Kidney glomerular epithelial cell (primary cell): ENCODE results near the gene CRYBB3.
"Not testable (repeated sequence)": the region's sequence is repeated elsewhere in the genome, so short reads cannot be mapped to it uniquely, and the experiment has no call there.

Experiments
- DNase-seq: peaks from one replicate; lab custom pipeline; 2025; lab: John Stamatoyannopoulos, UW

Gene CRYBB3

GRCh38 chr22:25207553-25208157, 8.0 kb downstream of the CRYBB3 start:
- DNase-seq: no peak

GRCh38 chr22:25208328-25208727, 8.7 kb downstream of the CRYBB3 start:
- DNase-seq: no peak

GRCh38 chr22:25208743-25209505, 9.3 kb downstream of the CRYBB3 start:
- DNase-seq: no peak

DNA sequence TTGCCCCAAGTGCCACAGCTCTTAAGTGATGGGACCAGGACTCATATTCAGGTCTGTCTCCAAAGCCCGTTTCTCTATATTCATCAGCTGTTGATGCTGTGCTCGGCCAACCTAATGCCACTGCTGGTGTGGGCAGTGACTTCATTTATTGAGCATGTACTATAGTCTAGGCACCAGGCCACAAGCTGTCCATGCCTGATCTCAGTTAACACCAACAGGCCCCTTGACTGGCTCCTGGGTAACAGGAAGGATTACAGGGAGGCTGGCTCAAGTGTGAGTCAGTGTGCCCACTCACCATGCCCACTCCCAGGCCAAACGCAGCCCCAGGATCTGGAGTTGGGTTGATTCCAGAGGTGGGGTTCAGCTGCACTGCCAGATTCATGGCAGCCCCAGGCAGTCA, 11.1 kb downstream of the CRYBB3 start:
- no peak for DNase-seq

GRCh38 chr22:25212337-25212736, 12.7 kb downstream of the CRYBB3 start:
- DNase-seq: no peak

DNA sequence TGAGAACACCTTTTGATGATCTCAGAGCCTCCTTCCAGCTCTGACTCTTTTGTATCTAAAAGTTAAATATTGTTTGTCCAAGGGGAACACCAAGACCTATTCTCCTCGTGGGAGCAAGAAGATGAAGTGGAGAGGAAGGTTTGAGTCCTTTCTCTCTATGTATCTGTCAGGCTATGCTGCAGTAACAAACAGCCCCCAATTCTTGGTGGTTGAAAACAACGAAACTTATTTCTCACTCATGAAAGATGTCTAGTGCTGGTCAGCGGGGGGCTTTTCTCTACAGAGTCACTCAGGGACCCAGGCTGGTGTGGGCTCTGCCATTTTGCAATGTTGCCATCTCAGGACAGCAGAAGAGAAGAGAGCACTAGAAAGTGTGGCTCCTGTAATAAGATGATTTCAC, 13.6 kb downstream of the CRYBB3 start:
- DNase-seq: no peak

DNA sequence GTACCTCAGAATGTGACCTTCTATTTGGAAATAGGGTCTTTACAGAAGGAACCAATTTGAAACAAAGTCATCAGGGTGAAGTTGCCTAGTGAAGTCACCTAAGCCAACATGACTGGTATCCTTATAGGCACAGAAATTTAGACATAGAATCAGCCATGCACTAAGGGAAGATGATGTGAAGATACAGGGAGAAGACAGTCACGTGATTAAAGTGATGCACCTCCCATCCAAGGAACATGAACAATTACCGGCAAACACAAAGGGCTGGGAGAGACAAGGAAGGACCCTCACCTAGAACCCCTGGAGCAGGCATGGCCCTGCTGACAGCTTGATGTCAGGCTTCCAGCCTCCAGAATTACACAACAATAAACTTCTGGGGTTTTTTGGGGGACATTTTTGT, 16.6 kb downstream of the CRYBB3 start:
- no peak for DNase-seq

DNA sequence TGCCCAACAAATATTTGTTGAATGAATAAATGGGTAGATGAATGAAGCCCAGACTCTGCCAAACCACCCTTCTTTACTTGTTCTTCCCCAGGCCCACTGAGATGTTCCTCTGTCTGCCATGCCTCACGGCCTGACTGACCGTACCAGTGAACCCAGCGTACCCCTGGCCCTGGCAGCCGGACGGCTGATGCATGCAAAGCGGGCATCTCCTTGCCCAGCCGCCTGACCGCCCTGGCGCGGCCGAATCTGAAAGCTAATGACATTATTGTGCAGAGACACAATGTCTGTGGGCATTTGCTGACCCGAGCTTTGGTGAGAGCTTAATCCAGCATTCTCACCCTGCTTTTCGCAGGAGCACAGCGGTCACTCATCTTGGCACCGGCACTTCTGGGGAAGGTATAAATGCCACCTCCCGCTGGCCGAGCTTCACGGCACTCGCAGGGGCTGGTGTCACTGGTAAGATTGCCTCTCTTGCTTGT, 19.6 kb downstream of the CRYBB3 start, which contains the start of gene CRYBB2:
Gene CRYBB2, plus strand, starts transcription at position 429 of the 479 bp plus-strand sequence. CDS start 1,791 bp downstream, outside the sequence.
- DNase-seq: no peak

GRCh38 chr22:25219948-25220442, 20.3 kb downstream of the CRYBB3 start:
- DNase-seq: no peak

DNA sequence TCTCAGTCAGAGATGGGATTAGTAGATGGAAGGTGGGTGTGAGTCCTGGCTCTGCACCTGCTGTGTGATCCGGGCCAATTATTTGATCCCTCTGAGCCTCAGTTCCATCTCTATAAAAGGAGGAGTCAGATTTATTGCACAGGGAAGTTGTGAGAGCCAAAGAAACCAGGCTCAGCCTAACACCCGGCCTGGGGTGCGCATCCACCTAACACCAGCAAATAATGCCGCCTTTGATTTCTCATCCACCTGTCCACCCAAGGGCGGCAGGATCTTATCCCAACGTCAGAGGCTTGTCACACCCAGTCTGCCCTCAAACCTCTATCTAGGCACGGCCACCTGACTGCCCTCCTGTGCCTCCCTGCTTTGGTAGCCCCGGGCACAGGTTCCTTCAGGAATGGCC, 22.1 kb downstream of the CRYBB3 start:
- DNase-seq: no peak

DNA sequence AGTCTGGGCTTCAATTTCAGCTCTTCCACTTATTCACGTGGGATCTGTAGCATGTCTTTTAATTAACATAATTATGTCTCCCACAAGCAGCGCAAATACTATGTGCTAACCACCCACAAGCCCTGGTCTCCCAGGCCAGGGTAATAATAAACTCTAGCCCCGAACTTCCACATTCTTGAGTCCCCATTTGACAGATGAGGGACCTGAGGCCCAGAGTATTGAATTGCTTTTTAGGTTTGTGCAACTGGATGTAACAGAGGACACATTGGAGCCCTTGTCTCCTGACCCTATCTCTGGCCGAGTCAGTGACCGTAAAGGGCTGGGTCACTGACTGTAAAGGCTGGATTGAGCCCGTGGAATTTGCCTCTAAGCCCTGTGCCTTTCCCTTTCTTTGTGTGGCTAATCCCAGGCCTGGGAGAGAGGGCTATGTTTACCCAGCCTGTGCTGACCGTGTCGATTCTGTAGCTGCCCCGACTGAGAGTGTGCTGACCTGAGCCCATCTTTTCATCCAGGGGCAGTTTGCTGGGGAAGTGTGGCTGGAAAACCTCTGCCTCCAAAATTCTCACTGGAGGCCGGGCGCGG, 23.7 kb downstream of the CRYBB3 start:
- DNase-seq: no peak

- DNase-seq: no peak
These were observed 29.2 kb downstream of the CRYBB3 start for GRCh38 chr22:25228822-25229221.

DNA sequence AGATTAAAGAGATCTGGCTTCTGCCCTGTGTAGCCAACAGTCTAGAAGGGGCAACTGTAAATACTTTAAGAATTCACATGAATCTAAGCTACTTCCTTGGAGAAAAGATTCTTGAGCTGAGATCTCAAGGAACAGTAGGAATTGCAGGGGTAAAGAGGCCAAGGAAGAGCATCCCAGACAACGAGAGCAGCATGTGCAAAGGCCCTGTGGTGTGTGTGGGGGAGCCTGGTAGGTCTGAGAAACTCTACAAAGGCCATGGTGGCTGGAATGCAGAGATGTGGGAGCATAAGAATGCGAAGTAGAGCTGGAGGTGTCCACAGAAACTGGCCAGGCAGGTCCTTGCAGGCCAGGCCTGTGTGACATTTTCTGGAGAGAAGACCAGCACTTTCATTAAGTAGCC, 31.1 kb downstream of the CRYBB3 start:
- not testable (repeated sequence) for DNase-seq

- DNase-seq: no peak
These were observed 32.6 kb downstream of the CRYBB3 start for GRCh38 chr22:25232301-25232700.

DNA sequence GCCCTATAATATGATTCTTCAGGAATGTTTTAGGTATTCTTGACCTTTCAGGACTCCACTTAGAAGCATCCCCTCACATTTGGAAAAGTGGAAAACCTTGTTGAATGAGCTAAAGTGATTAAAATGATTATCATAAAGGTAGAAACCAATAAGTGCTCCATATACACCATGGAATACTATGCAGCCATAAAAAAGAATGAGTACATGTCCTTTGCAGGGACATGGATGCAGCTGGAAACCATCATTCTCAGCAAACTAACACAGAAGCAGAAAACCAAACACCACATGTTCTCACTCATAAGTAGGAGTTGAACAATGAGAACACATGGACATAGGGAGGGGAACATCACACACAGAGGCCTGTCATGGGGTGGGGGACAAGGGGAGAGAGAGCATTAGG, 34.0 kb downstream of the CRYBB3 start:
- DNase-seq: not testable (repeated sequence)

- DNase-seq: peak; percentile 65
These were observed 36.1 kb downstream of the CRYBB3 start for GRCh38 chr22:25235547-25236290.

- DNase-seq: no peak
These were observed 36.8 kb downstream of the CRYBB3 start for GRCh38 chr22:25236417-25236816.

DNA sequence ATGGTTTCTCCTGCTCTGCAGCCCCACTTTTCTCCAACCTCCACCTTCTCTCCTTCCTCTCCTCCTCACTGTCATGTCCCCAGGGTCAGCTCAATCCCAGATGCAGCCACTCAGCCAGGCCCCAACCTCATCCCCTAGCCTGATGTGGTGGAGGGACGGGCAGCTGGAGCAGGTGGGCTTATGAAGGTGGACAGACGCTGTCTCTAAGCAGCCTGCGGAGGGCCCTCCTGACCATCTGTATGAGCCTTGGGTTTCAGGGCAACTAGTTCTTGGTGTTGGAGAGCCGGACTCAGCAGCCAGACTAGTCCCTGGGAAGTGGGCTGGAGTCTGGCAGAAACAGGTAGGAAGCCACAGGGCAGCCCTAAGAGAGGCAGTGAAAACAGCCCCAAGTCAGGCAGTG, 37.8 kb downstream of the CRYBB3 start:
- no peak for DNase-seq

DNA sequence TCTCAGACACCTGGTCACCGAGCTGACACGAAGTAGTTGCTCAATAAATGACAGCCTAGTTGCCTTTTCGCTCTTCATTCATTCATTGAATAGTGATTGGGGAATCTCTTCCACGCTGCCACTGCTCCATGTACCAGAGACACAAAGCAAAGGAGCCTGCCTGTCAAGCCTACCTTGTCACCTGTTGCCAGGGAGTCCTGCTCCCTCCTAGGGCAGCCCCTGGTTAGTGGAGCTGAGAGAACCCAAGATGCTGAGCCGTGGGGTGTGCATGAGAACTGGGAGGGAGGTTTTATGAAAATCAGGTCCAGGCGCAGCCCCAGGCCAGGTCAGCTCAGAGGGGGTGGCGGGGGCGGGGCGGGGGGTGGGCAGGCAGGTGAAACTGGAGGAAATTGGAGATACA, 38.4 kb downstream of the CRYBB3 start:
- DNase-seq: not testable (repeated sequence)

DNA sequence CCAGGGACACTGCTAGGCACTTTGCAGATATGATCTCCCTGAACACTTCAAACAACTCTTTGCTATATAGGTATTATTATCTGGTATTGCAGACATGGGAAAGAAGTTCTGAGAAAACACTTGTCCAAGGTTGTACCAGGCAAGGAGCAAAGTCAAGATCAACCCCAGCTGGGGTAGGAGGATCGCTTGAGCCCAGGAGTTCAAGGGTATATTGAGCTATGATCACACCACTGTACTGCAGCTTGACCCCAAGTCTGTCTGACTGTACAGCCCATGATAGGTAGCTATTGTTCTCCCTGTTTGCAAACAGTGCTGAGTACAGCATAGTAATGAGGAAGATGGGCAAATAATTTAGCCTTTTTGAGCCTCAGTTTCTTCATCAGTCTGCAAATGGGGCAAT, 55.5 kb downstream of the CRYBB3 start:
- DNase-seq: not testable (repeated sequence)
